HUES48 (cell line): ENCODE results near the gene CLDN10.
"Not testable (repeated sequence)": the region's sequence is repeated elsewhere in the genome, so short reads cannot be mapped to it uniquely, and the experiment has no call there.

Experiments
- H3K27ac ChIP-seq: one replicate; pipeline ENCODE4 v1.7.0; 2013; ENCODE audit warnings: low read depth, low read length, inconsistent platforms
- H3K27me3 ChIP-seq: 2 replicates; pipeline ENCODE4 v1.6.1; 2013; ENCODE audit warnings: mild to moderate bottlenecking, low read length; ENCODE audit not compliant: control insufficient read depth, insufficient read depth
- H3K36me3 ChIP-seq: 2 replicates; pipeline ENCODE4 v1.6.1; 2013; ENCODE audit warnings: low read length; ENCODE audit not compliant: control insufficient read depth, insufficient read depth
- H3K4me1 ChIP-seq: 2 replicates; pipeline ENCODE4 v1.6.1; 2013; ENCODE audit warnings: mild to moderate bottlenecking, low read length; ENCODE audit not compliant: control insufficient read depth, insufficient read depth
- H3K4me3 ChIP-seq: 2 replicates; pipeline ENCODE4 v1.5.1; 2013; ENCODE audit warnings: mild to moderate bottlenecking, low read depth, low read length
- H3K9ac ChIP-seq: 2 replicates; pipeline ENCODE4 v1.6.1; 2013; ENCODE audit warnings: mild to moderate bottlenecking, low read depth, low read length, moderate library complexity
- H3K9me3 ChIP-seq: 2 replicates; pipeline ENCODE4 v1.6.1; 2013; ENCODE audit warnings: low read length; ENCODE audit not compliant: control insufficient read depth, insufficient read depth

The CLDN10 gene

DNA sequence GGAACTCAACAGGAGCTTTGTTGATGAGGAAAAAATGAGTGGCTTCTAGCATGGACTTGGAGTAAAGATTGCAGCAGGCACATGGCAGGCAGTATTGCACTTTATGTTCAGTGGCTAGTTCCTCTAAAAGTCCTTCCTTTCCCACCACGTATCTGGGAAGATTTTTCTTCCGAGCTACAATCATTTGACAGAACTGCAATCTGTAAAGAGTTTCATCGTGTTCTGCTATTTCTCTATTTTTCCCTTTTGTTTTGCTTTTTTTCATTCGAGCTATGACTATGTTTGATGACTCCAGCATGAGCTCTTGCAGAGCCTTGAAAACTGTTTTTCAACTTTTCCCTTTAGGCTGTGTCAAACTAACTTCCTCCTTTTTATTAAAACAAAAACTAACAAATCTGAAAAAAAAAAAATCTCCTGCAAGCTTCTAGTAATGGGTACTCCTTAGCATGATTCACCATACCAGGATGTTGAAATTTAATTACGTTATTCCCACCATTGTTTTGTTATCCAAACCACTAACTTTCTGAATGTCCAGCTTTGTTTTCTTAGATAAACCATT, 12.3 kb downstream of the CLDN10 start:
- no peak overlapping the region for H3K27ac ChIP-seq
- H3K36me3 ChIP-seq: peaks cover 12% of the 10 kb centered on the region; the same call in 1 of the 2 replicates
- H3K9ac ChIP-seq: no peak overlapping the region
- no peaks in the 10 kb centered on the region for H3K9me3 ChIP-seq
- H3K4me1 ChIP-seq: no peaks in the 10 kb centered on the region
- no peaks in the 10 kb centered on the region for H3K27me3 ChIP-seq
- H3K4me3 ChIP-seq: no peak overlapping the region

DNA sequence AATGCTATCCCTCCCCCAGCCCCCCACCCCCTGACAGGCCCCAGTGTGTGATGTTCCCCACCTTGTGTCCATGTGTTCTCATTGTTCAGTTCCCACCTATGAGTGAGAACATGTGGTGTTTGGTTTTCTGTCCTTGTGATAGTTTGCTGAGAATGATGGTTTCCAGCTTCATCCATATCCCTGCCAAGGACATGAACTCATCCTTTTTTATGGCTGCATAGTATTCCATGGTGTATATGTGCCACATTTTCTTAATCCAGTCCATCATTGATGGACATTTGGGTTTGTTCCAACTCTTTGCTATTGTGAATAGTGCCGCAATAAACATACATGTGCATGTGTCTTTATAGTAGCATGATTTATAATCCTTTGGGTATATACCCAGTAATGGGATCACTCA, 13.2 kb downstream of the CLDN10 start:
- H3K4me1 ChIP-seq: not testable (repeated sequence)

DNA sequence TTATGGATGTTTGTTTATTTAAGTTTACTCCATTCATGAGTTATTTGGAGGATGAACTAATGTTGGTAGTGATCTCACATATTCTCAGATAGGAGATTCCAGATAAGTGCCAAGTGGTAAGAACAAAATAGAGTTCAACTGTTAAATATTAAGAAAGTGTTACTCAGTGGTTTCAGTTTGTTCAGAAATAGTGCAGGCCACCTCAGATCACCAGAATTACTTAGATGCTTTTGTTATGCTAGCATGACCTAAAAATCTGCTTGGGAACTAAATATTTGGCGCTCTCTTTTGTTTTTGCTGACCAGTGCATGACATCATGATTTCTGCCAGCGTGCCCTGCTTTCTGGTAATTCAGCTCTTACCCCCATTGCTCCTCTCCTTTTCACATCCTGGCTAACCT, 15.6 kb downstream of the CLDN10 start:
- Histone ChIP-seq H3K9ac (no peak overlapping the region), H3K4me3 (no peak overlapping the region), H3K27me3 (no peaks in the 10 kb centered on the region), H3K36me3 (peaks cover 7% of the 10 kb centered on the region; the same call in 1 of the 2 replicates), H3K4me1 (no peaks in the 10 kb centered on the region), H3K27ac (no peak overlapping the region), H3K9me3 (no peaks in the 10 kb centered on the region)

More for the DNA sequence above, 13.2 kb downstream of the CLDN10 start:
- not testable (repeated sequence) for H3K9ac ChIP-seq, H3K36me3 ChIP-seq, H3K4me3 ChIP-seq, H3K27me3 ChIP-seq, H3K9me3 ChIP-seq, H3K27ac ChIP-seq

DNA sequence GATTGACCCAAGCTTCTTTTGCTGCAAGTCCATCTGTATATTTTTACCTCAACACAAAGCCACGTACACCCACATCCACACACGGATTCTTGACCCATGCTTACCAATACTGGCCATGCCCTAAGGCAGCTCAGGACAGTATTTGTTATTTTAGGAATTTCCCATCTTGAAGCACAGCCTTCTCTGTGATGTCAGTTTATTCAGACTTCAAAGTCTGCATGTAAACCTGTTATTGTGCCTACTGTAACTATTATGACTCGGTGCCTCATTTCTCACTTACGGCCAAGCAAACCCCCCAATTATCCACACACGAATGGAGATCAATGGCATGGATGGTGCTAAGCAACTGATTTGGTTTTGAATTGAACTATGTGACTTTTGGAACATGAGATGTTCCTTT, 17.5 kb downstream of the CLDN10 start:
- H3K9me3 ChIP-seq: no peaks in the 10 kb centered on the region

DNA sequence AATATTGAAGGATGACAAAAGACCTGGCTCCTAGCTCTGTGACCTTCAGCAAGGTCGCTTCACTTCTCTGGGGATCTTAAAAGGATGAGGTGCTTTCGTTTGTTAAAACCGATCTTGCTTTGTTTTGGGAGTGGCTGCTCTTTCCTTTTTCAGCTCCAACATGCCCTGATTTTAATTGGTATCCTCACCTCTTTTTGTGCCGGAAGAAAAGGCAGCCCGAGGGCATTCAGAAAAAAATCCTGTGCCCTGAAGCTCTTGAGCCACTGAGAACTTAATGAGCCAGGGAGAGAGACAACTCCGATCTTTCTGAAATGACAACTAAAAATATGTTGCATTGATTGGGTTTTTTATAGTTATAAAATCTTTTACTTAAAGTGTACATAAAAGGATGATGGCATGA, 19.4 kb downstream of the CLDN10 start:
- no peak overlapping the region for H3K9ac ChIP-seq
- H3K4me1 ChIP-seq: no peaks in the 10 kb centered on the region
- H3K36me3 ChIP-seq: peaks cover 12% of the 10 kb centered on the region
- H3K4me3 ChIP-seq: no peak overlapping the region
- no peaks in the 10 kb centered on the region for H3K9me3 ChIP-seq
- no peak overlapping the region for H3K27ac ChIP-seq
- H3K27me3 ChIP-seq: no peaks in the 10 kb centered on the region

More for the DNA sequence above, 17.5 kb downstream of the CLDN10 start:
- no peak overlapping the region for H3K4me3 ChIP-seq
- H3K27ac ChIP-seq: no peak overlapping the region
- no peaks in the 10 kb centered on the region for H3K27me3 ChIP-seq
- peaks cover 7% of the 10 kb centered on the region; the same call in 1 of the 2 replicates for H3K36me3 ChIP-seq
- H3K4me1 ChIP-seq: no peaks in the 10 kb centered on the region
- H3K9ac ChIP-seq: no peak overlapping the region

DNA sequence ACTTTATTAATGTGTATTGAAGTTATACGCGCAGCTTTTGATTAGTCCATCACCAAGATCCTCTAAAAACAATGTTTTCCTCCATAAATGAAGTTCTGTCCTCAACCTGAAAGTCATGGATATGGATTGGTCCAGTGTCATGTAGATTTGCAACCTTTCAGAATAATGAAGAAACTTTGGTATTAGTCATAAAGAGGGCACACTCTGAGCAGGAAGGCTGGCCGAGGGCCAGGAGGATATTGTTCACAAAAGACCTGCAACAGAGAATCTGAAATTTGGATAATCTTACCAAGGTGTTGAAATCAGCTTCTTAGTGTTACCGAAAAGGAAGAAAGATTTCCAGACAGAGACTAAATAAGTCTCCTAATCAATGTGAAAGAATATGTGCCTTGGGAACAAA, 20.7 kb downstream of the CLDN10 start:
- Histone ChIP-seq H3K4me1 (no peaks in the 10 kb centered on the region), H3K9ac (no peak overlapping the region), H3K27ac (no peak overlapping the region), H3K27me3 (no peaks in the 10 kb centered on the region), H3K36me3 (peaks cover 21% of the 10 kb centered on the region), H3K9me3 (no peaks in the 10 kb centered on the region), H3K4me3 (no peak overlapping the region)

DNA sequence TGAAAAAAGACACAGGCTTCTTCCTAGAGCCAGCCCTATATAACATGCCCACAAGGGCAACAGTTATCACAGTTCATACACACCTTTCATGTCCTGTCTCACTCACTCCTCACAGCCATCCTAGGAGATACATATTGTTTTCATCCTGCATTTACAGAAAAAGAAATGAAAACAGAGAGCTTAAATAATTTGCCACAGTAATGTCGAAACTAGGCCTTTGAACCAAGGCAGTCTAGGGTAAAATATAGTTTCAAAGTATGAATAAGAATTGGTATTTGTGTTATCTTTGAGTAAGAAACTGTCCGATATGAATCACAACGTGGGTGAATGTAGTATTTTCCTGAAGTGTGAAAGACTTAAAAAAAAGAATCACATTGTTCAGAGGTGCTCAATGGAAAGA, 26.8 kb downstream of the CLDN10 start:
- H3K27me3 ChIP-seq: no peaks in the 10 kb centered on the region
- H3K4me1 ChIP-seq: no peaks in the 10 kb centered on the region
- no peak overlapping the region for H3K27ac ChIP-seq
- no peak overlapping the region for H3K4me3 ChIP-seq
- H3K9me3 ChIP-seq: no peaks in the 10 kb centered on the region
- peaks cover 64% of the 10 kb centered on the region for H3K36me3 ChIP-seq
- H3K9ac ChIP-seq: no peak overlapping the region

DNA sequence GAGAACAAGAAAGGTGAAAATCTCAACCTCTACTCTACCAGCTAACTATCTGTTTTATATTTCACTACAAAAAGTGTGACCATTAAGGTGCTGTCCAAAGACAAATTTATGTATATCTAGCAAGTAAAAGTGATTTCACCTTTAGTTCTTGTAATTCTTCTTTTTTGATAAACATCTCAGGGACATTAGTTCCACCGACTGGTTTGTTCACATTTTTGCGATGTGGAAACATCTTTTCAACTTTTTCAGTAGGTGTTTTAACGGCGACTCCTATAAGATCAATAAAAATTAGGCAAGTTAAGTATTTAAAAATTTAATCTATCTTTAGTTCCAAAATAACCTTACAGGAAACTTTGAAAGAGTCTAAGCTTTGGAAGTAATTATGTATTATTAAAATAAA, 33.3 kb downstream of the CLDN10 start:
- H3K27me3 ChIP-seq: no peaks in the 10 kb centered on the region
- H3K4me3 ChIP-seq: no peak overlapping the region
- H3K4me1 ChIP-seq: no peaks in the 10 kb centered on the region
- H3K9me3 ChIP-seq: no peaks in the 10 kb centered on the region
- no peak overlapping the region for H3K9ac ChIP-seq
- no peak overlapping the region for H3K27ac ChIP-seq
- peaks cover 84% of the 10 kb centered on the region for H3K36me3 ChIP-seq

DNA sequence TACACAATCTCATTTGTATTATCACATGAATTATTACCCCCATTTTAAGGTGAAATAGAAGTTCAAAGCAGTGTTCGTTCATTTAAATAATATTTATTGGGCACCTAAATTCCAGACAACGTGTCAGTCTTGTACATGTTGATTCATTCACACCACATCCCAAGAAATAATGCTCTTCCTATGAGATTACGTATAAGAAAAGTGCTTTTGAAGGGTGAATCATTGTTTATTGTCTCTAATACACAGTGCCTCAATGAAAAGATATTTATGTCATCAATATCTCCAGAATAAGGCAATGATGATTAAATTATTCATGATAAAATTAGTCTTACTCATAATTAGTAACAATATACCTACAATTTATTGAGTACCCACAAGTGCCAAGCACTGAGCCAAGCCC, 35.6 kb downstream of the CLDN10 start:
- H3K36me3 ChIP-seq: peaks cover 66% of the 10 kb centered on the region
- no peak overlapping the region for H3K9ac ChIP-seq
- no peak overlapping the region for H3K4me3 ChIP-seq
- H3K27me3 ChIP-seq: no peaks in the 10 kb centered on the region
- H3K4me1 ChIP-seq: no peaks in the 10 kb centered on the region
- H3K27ac ChIP-seq: no peak overlapping the region
- H3K9me3 ChIP-seq: no peaks in the 10 kb centered on the region

DNA sequence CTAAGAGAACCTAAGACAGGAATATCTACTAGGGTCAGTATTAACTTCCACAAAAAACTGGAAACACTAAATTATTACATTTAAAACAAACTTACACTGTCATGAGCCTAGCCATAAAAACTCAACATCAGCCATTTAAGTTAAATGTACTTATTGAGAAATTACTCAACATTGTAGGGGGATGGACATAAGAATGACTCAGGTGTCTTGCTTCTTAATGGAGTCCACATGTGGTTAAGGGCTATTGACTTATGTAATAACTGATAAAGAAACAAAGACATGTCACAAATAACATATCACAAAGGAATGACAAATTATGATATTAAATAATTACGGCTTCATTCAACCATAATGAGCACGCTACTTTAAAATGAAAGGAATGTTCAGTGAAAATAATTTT, 36.2 kb downstream of the CLDN10 start:
- H3K27me3 ChIP-seq: no peaks in the 10 kb centered on the region
- H3K27ac ChIP-seq: no peak overlapping the region
- no peaks in the 10 kb centered on the region for H3K4me1 ChIP-seq
- no peak overlapping the region for H3K9ac ChIP-seq
- H3K36me3 ChIP-seq: peaks cover 66% of the 10 kb centered on the region
- H3K9me3 ChIP-seq: no peaks in the 10 kb centered on the region
- H3K4me3 ChIP-seq: no peak overlapping the region

DNA sequence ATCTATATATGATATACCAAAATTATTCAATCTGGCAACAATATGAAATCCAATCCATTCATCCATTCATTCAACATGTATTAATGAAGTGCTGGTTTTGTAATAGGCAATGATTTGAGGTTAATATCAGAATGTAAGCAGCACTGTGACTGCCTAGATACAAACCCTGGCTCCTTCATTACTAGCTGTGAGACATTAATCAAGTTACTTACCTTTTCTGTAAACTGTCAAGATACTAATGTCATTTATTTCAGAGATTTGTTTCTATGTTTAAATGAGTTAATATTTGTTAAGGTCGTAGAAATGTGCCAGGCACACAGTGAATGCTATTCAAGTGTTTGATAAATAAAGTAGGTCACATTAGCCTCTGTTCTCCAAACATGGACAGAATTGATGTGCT, 40.9 kb downstream of the CLDN10 start:
- H3K9ac ChIP-seq: no peak overlapping the region
- H3K27me3 ChIP-seq: no peaks in the 10 kb centered on the region
- no peaks in the 10 kb centered on the region for H3K9me3 ChIP-seq
- H3K36me3 ChIP-seq: peaks cover 30% of the 10 kb centered on the region
- no peak overlapping the region for H3K4me3 ChIP-seq
- no peaks in the 10 kb centered on the region for H3K4me1 ChIP-seq
- no peak overlapping the region for H3K27ac ChIP-seq

DNA sequence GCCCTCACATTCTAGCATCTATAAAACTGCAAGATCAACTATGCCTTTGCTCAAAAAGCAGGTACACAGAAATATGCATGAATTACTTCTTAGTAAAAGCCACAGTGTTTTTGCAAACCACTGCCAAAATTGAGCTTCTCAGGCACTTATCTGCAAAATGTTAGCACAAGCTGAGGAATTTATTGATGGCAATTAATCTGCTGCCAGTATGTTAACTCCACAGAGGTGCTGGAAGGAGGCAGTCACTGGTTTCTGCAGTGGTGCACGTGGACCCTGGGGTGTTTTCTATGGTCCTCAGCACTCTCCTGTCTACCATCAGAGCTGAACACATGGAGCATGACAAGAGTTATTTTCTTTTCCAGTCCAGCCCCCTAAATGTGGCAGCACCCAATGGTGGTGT, 44.2 kb downstream of the CLDN10 start:
- Histone ChIP-seq H3K4me3 (no peak overlapping the region), H3K27ac (no peak overlapping the region), H3K36me3 (peaks cover 25% of the 10 kb centered on the region), H3K27me3 (no peaks in the 10 kb centered on the region), H3K4me1 (no peaks in the 10 kb centered on the region), H3K9ac (no peak overlapping the region), H3K9me3 (no peaks in the 10 kb centered on the region)
